Measurements from ENCODE around the gene PDE11A.

DNA sequence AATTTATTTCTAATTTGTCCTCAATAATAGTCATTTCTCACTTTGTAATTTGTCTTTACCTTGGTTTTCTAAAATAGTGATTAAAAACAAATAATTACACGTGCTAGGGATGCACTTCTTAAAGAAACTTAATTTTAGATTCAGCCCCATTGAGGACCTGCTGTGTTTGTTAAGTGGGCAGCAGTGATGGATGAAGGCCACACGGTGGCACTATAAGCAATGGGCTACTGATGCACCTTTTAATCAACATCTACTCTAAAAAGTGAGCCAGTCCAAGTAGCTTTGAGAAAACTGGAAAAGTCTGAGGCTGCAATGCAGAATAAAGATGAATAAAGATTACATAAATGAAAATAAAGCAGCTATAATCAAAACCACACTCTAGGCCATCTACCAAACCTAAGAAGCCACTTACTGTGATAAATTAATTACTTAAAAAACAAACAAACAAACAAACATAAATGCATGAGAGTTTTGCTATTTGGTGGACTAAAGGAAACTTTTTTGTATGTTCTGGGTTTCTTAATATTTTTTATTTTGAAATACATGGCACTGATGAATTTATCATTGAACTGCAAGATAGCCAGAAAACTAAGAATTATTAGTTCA is 89.3 kb downstream of the PDE11A start:
- TF ChIP-seq, protein P1, sequence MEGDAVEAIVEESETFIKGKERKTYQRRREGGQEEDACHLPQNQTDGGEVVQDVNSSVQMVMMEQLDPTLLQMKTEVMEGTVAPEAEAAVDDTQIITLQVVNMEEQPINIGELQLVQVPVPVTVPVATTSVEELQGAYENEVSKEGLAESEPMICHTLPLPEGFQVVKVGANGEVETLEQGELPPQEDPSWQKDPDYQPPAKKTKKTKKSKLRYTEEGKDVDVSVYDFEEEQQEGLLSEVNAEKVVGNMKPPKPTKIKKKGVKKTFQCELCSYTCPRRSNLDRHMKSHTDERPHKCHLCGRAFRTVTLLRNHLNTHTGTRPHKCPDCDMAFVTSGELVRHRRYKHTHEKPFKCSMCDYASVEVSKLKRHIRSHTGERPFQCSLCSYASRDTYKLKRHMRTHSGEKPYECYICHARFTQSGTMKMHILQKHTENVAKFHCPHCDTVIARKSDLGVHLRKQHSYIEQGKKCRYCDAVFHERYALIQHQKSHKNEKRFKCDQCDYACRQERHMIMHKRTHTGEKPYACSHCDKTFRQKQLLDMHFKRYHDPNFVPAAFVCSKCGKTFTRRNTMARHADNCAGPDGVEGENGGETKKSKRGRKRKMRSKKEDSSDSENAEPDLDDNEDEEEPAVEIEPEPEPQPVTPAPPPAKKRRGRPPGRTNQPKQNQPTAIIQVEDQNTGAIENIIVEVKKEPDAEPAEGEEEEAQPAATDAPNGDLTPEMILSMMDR (IDR thresholded peaks at IDR 0.05 in 2 of 3, conservative IDR thresholded peaks at IDR 0.05 in 1 of 3; ENCODE audit: borderline replicate concordance in 1 of 3, insufficient read depth in 1 of 3, low read depth in 2 of 3, low read length in 2 of 3) = peak; percentile 58 to 94 (median 93); a peak in 5 of 6 replicates
- TF ChIP-seq POLR2A (IDR thresholded peaks at IDR 0.05; ENCODE audit: borderline replicate concordance, extremely low read depth, insufficient read depth, insufficient read length) (no peak), CEBPB (IDR thresholded peaks at IDR 0.05; ENCODE audit: low read depth) (no peak), EZH2 (IDR thresholded peaks at IDR 0.05) (no peak), EZH2phosphoT487 (IDR thresholded peaks at IDR 0.05; ENCODE audit: borderline replicate concordance) (no peak)
- TF ChIP-seq, protein P2, sequence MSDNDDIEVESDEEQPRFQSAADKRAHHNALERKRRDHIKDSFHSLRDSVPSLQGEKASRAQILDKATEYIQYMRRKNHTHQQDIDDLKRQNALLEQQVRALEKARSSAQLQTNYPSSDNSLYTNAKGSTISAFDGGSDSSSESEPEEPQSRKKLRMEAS (IDR thresholded peaks at IDR 0.05) = no peak
